Prostate gland (tissue), 2 donors: ENCODE data around the gene SLC35B4.

Source experiments
- CTCF ChIP-seq, 4 experiments: fragments of 200-600 bp in 2 of 4; fragments of 450-650 bp in 2 of 4; sonication (generic) in 2 of 4; IDR thresholded peaks; 1 replicate in 3 of 4; 2 replicates in 1 of 4; pipeline ENCODE4 v1.5.1; 2016 to 2019; ENCODE audit warnings: antibody characterized with exemption in 4 of 4, mild to moderate bottlenecking in 2 of 4, moderate library complexity in 2 of 4
- POLR2A ChIP-seq: fragments of 450-650 bp; IDR thresholded peaks from one replicate; pipeline ENCODE4 v1.6.1; 2016; ENCODE audit warnings: antibody characterized with exemption, mild to moderate bottlenecking

- no peak for TF ChIP-seq POLR2A
- TF ChIP-seq CTCF (IDR thresholded peaks at IDR 0.05): no peak
Observed at GRCh38 chr7:134293002-134293740, 23.6 kb downstream of the SLC35B4 start.
